ENCODE results near the gene CD177. TPM values are rescaled to one million over a fixed set of nuclear protein-coding genes. Genes with fewer than 3 reads are reported as not detected.
A peak's percentile ranks its signal among the peaks of the same experiment; 100 is the strongest.

Gene CD177
- total and polyA plus RNA-seq, 2 of the 8 experiments (the other 6 are each of a cell fraction or from before 2014, with no cell fraction given) = 3.4 to 10.0 TPM

GRCh38 chr19:43380008-43380407 is 26.5 kb downstream of the CD177 start:
- no peaks in the 10 kb centered on the region for H3K36me3 ChIP-seq (ENCODE audit: control insufficient read depth in 2 of 4, insufficient read depth in 4 of 4, low read length in 3 of 4)
- DNase-seq (ENCODE audit: low read depth in 1 of 2, low spot score in 2 of 2) (no peak), FAIRE-seq (no peak)
- WGBS, 2 experiments (ENCODE audit: extremely low coverage in 1 of 2, insufficient coverage in 1 of 2, insufficient read length in 1 of 2, insufficient replicate concordance in 2 of 2, low coverage in 1 of 2, low lambda C conversion rate in 2 of 2, missing lambda C conversion rate in 1 of 2) = 45% methylated on average over 2 of the region's 14 CpGs; no CpG with 5 or more reads in 1 of the 2 experiments
- no peak overlapping the region for H2BK5ac ChIP-seq (ENCODE audit: low read depth, low read length)
- H3K56ac ChIP-seq (replicated peaks; ENCODE audit: insufficient read length, low read depth, low read length) = no peak overlapping the region
- H2BK12ac ChIP-seq (ENCODE audit: low read depth, low read length) = no peak overlapping the region
- H2AK5ac ChIP-seq (ENCODE audit: low read depth, low read length) = no peak overlapping the region
- H3K23ac ChIP-seq (ENCODE audit: insufficient read length) = no peak overlapping the region
- no peak overlapping the region for H3K18ac ChIP-seq (ENCODE audit: extremely low read depth, low read length)
- H2AFZ ChIP-seq (ENCODE audit: low read length) = 0 out of 2 replicates have a peak overlapping the region, but pooled peaks have one; percentile 39
- H3K23me2 ChIP-seq (ENCODE audit: low read depth, low read length) = no peaks in the 10 kb centered on the region
- no peak overlapping the region for H3K14ac ChIP-seq (ENCODE audit: insufficient read length)
- peaks cover 0 to under 1% of the 10 kb centered on the region in 2 experiments; a peak in 1 of 4 replicates for H3K9me3 ChIP-seq (ENCODE audit: insufficient read depth in 2 of 2, low read depth in 1 of 2, low read length in 1 of 2)
- H3K79me2 ChIP-seq (ENCODE audit: control insufficient read depth in 1 of 2, insufficient read depth in 2 of 2, low read length in 2 of 2) = no peaks in the 10 kb centered on the region
- no peak overlapping the region for H3K27ac ChIP-seq (ENCODE audit: low read depth, low read length)
- no peak overlapping the region for H2BK15ac ChIP-seq (ENCODE audit: low read length)
- H3K4ac ChIP-seq (replicated peaks; ENCODE audit: insufficient read length, low read depth, low read length) = no peak overlapping the region
- H3K79me1 ChIP-seq (ENCODE audit: low read depth, low read length) = no peaks in the 10 kb centered on the region
- POLR2A ChIA-PET (ENCODE audit: partially characterized antibody) = no interaction called here
- peak overlapping the region in 1 of 2 experiments; percentile 42; a peak in 2 of 4 replicates for H3K4me2 ChIP-seq (ENCODE audit: insufficient read depth in 1 of 2, low read depth in 2 of 2, low read length in 2 of 2)
- no peak overlapping the region; a peak in 2 of 8 replicates for H3K4me3 ChIP-seq (ENCODE audit: extremely low read depth in 1 of 4, insufficient read depth in 2 of 4, low read depth in 3 of 4, low read length in 4 of 4)
- no peaks in the 10 kb centered on the region for H4K20me1 ChIP-seq (replicated peaks in 1 of 2; ENCODE audit: control insufficient read depth in 1 of 2, insufficient read depth in 2 of 2, low read length in 2 of 2)
- no peak overlapping the region for H2BK20ac ChIP-seq (ENCODE audit: low read length)
- no peak overlapping the region for H3K9ac ChIP-seq (replicated peaks in 1 of 4; ENCODE audit: extremely low read depth in 1 of 4, low read depth in 3 of 4, low read length in 3 of 4)
- H2BK120ac ChIP-seq (replicated peaks; ENCODE audit: low read depth, low read length) = no peak overlapping the region
- no peaks in the 10 kb centered on the region for H3K27me3 ChIP-seq (replicated peaks in 1 of 4; ENCODE audit: control insufficient read depth in 3 of 4, extremely low read depth in 1 of 4, insufficient read depth in 3 of 4, low read length in 3 of 4)
- peaks cover 0 to 3% (median 0%) of the 10 kb centered on the region in 4 experiments; a peak in 2 of 7 replicates for H3K4me1 ChIP-seq (replicated peaks in 1 of 4; ENCODE audit: control insufficient read depth in 3 of 4, insufficient read depth in 4 of 4, low read length in 3 of 4)
- no peak overlapping the region for H4K8ac ChIP-seq (ENCODE audit: extremely low read depth, insufficient read depth, low read length)
- H4K5ac ChIP-seq (ENCODE audit: insufficient read length, low read depth, low read length) = no peak overlapping the region
- no peak overlapping the region for H4K91ac ChIP-seq (replicated peaks; ENCODE audit: insufficient read length, low read length)
- CTCF ChIA-PET (ENCODE audit: partially characterized antibody) = no interaction called here
- no peak for TF ChIP-seq CREB1 (IDR thresholded peaks at IDR 0.05)
- no peak for TF ChIP-seq EP300 (IDR thresholded peaks at IDR 0.05; ENCODE audit: borderline replicate concordance in 1 of 2, low read depth in 2 of 2, low read length in 2 of 2)
- no peak for TF ChIP-seq RFX5 (IDR thresholded peaks at IDR 0.05; ENCODE audit: borderline replicate concordance, low read depth, low read length)
